GM06990 (cell line): Measurements from ENCODE around the gene UVSSA.

Source experiments
- DNase-seq: peaks from one replicate; pipeline ENCODE4 v3.0.0-alpha.2; 2011; ENCODE audit not compliant: insufficient read length; ENCODE audit errors: extremely low read depth
- H3K27me3 ChIP-seq: replicated peaks from 2 replicates; pipeline ENCODE4 v1.6.0; 2011; ENCODE audit warnings: low read length; ENCODE audit not compliant: control insufficient read depth, insufficient read depth
- H3K36me3 ChIP-seq: 2 replicates; pipeline ENCODE4 v1.5.1; 2011; ENCODE audit warnings: low read length; ENCODE audit not compliant: control insufficient read depth, insufficient read depth
- H3K4me3 ChIP-seq: replicated peaks from 2 replicates; pipeline ENCODE4 v1.5.1; 2011; ENCODE audit warnings: low read depth, mild to moderate bottlenecking, control low read depth, low read length
- CTCF ChIP-seq: IDR thresholded peaks from 2 replicates; pipeline ENCODE4 v1.5.1; 2011; ENCODE audit warnings: low read length, control low read depth, mild to moderate bottlenecking, inconsistent platforms; ENCODE audit not compliant: insufficient read depth, poor library complexity, severe bottlenecking

UVSSA gene

GRCh38 chr4:1367230-1367935 lies 20.4 kb downstream of the UVSSA start:
- H3K27me3 ChIP-seq = no peaks in the 10 kb centered on the region
- H3K36me3 ChIP-seq = peaks cover 2% of the 10 kb centered on the region
- DNase-seq = no peak
- no peak for TF ChIP-seq CTCF
- no peak overlapping the region for H3K4me3 ChIP-seq

GRCh38 chr4:1367936-1368289 lies 20.9 kb downstream of the UVSSA start:
- DNase-seq = no peak
- Histone ChIP-seq H3K36me3 (peaks cover 2% of the 10 kb centered on the region), H3K4me3 (no peak overlapping the region), H3K27me3 (no peaks in the 10 kb centered on the region)
- no peak for TF ChIP-seq CTCF

GRCh38 chr4:1368421-1369090 lies 21.5 kb downstream of the UVSSA start:
- DNase-seq = peak; percentile 9
- Histone ChIP-seq H3K4me3 (no peak overlapping the region), H3K27me3 (no peaks in the 10 kb centered on the region), H3K36me3 (peaks cover 2% of the 10 kb centered on the region)
- TF ChIP-seq CTCF = no peak

- no peak overlapping the region for H3K4me3 ChIP-seq
- DNase-seq = no peak
- no peaks in the 10 kb centered on the region for H3K27me3 ChIP-seq
- H3K36me3 ChIP-seq = peaks cover 2% of the 10 kb centered on the region
- TF ChIP-seq CTCF = no peak
Measured at GRCh38 chr4:1369091-1369450, 22.1 kb downstream of the UVSSA start.

GRCh38 chr4:1369479-1370079 lies 22.6 kb downstream of the UVSSA start:
- peaks cover 2% of the 10 kb centered on the region for H3K36me3 ChIP-seq
- DNase-seq = no peak

More at GRCh38 chr4:1369479-1370079, 22.6 kb downstream of the UVSSA start:
- no peak overlapping the region for H3K4me3 ChIP-seq
- H3K27me3 ChIP-seq = no peaks in the 10 kb centered on the region
- TF ChIP-seq CTCF = no peak
